ENCODE data around the gene HSP90AA1.

GRCh38 chr14:102074415-102074964, 12.4 kb downstream of the HSP90AA1 start:
- no peak for TF ChIP-seq TAF1 (IDR thresholded peaks at IDR 0.05; ENCODE audit: low read depth, low read length)
- TF ChIP-seq PAX5 (IDR thresholded peaks at IDR 0.05; ENCODE audit: insufficient read depth, low read length, severe bottlenecking): no peak
- no peak for TF ChIP-seq POLR2A (IDR thresholded peaks at IDR 0.05; ENCODE audit: low read depth, low read length)
- TF ChIP-seq POLR2AphosphoS5 (IDR thresholded peaks at IDR 0.05; ENCODE audit: low read depth, low read length): no peak
- no peak for TF ChIP-seq SPI1 (IDR thresholded peaks at IDR 0.05; ENCODE audit: low read depth, low read length)
- no peak for TF ChIP-seq POU2F2 (IDR thresholded peaks at IDR 0.05; ENCODE audit: low read depth, low read length)

Measured in GM12891 (cell line).